HFFc6 (cell line): Measurements from ENCODE around the gene FRMD3. TPM values are rescaled to one million over a fixed set of nuclear protein-coding genes. Genes with fewer than 3 reads are reported as not detected.

Experiments used
- DNase-seq: peaks from one replicate; pipeline ENCODE4 v3.0.0-alpha.2; 2018
- H3K27ac Mint-ChIP-seq: 2 replicates; pipeline ENCODE4 v1.8.0; 2020; ENCODE audit warnings: mild to moderate bottlenecking, mixed read lengths
- H3K27me3 Mint-ChIP-seq: 2 replicates; pipeline ENCODE4 v1.8.0; 2021; ENCODE audit warnings: mild to moderate bottlenecking, moderate library complexity, mixed read lengths; ENCODE audit not compliant: insufficient read depth
- H3K36me3 Mint-ChIP-seq: 2 replicates; pipeline ENCODE4 v1.8.0; 2021; ENCODE audit warnings: low read depth, mixed read lengths
- H3K4me1 Mint-ChIP-seq: 2 replicates; pipeline ENCODE4 v1.8.0; 2020; ENCODE audit warnings: low read depth, mixed read lengths
- H3K4me3 Mint-ChIP-seq: 2 replicates; pipeline ENCODE4 v1.8.0; 2020; ENCODE audit warnings: mild to moderate bottlenecking, moderate library complexity, mixed read lengths
- H3K9me3 Mint-ChIP-seq: 2 replicates; pipeline ENCODE4 v1.8.0; 2020; ENCODE audit warnings: mild to moderate bottlenecking, mixed read lengths
- CTCF ChIP-seq: fragments of 200-600 bp; sonication (generic); IDR thresholded peaks from 2 replicates; pipeline ENCODE4 v1.5.0; 2021; ENCODE audit warnings: antibody characterized with exemption, mild to moderate bottlenecking
- total RNA-seq, 6 experiments: library from RNA; stranded (reverse); fragmentation: NEBNext Ultra II Directional; extraction: Animal tissue kit (Norgen Biotek cat#: 25700); gene quantifications; 2 replicates in 1 of 6; 3 replicates in 5 of 6; pipeline ENCODE4 v1.2.3, GENCODE V29; 2021

Gene FRMD3
- total RNA-seq, 6 experiments from 2014 or later, result 4.0 to 14.9 (median 12.7) TPM

GRCh38 chr9:83430681-83431080 lies 107.5 kb downstream of the FRMD3 start:
- no peaks in the 10 kb centered on the region; the same call in none of the 2 replicates for H3K36me3 Mint-ChIP-seq
- H3K4me3 Mint-ChIP-seq, result no peak overlapping the region
- no peak for TF ChIP-seq CTCF
- H3K4me1 Mint-ChIP-seq, result peaks cover 59% of the 10 kb centered on the region
- no peak overlapping the region for H3K27ac Mint-ChIP-seq
- no peak for DNase-seq
- H3K27me3 Mint-ChIP-seq, result peaks cover 2% of the 10 kb centered on the region; the same call in 1 of the 2 replicates
- H3K9me3 Mint-ChIP-seq, result no peaks in the 10 kb centered on the region

GRCh38 chr9:83429229-83429628 lies 109.0 kb downstream of the FRMD3 start:
- Mint-ChIP-seq H3K9me3 (no peaks in the 10 kb centered on the region), H3K27ac (no peak overlapping the region; the same call in 1 of the 2 replicates), H3K4me1 (peaks cover 58% of the 10 kb centered on the region), H3K36me3 (no peaks in the 10 kb centered on the region; the same call in none of the 2 replicates), H3K27me3 (peaks cover 2% of the 10 kb centered on the region; the same call in 1 of the 2 replicates), H3K4me3 (no peak overlapping the region)
- no peak for DNase-seq
- no peak for TF ChIP-seq CTCF

GRCh38 chr9:83425240-83425639 lies 113.0 kb downstream of the FRMD3 start:
- peaks cover under 1% of the 10 kb centered on the region; the same call in 1 of the 2 replicates for H3K27me3 Mint-ChIP-seq
- H3K9me3 Mint-ChIP-seq, result no peaks in the 10 kb centered on the region
- TF ChIP-seq CTCF, result no peak
- no peak overlapping the region for H3K27ac Mint-ChIP-seq
- peaks cover 38% of the 10 kb centered on the region for H3K4me1 Mint-ChIP-seq
- H3K4me3 Mint-ChIP-seq, result no peak overlapping the region
- DNase-seq, result no peak
- H3K36me3 Mint-ChIP-seq, result peaks cover 14% of the 10 kb centered on the region

- no peak for TF ChIP-seq CTCF
- Mint-ChIP-seq H3K4me1 (peaks cover 38% of the 10 kb centered on the region), H3K9me3 (no peaks in the 10 kb centered on the region), H3K27me3 (peaks cover 2% of the 10 kb centered on the region; the same call in 1 of the 2 replicates), H3K36me3 (peaks cover 14% of the 10 kb centered on the region), H3K4me3 (no peak overlapping the region), H3K27ac (no peak overlapping the region)
- DNase-seq, result no peak
Measured at GRCh38 chr9:83424831-83425230, 113.4 kb downstream of the FRMD3 start.

GRCh38 chr9:83423815-83424707 lies 114.1 kb downstream of the FRMD3 start:
- Mint-ChIP-seq H3K27me3 (peaks cover 2% of the 10 kb centered on the region; the same call in 1 of the 2 replicates), H3K4me3 (no peak overlapping the region)

More at GRCh38 chr9:83423815-83424707, 114.1 kb downstream of the FRMD3 start:
- Mint-ChIP-seq H3K27ac (no peak overlapping the region), H3K4me1 (peaks cover 30% of the 10 kb centered on the region), H3K9me3 (no peaks in the 10 kb centered on the region), H3K36me3 (peaks cover 14% of the 10 kb centered on the region)
- TF ChIP-seq CTCF, result no peak
- no peak for DNase-seq
